Activated T-helper 1 cell treated with anti-CD3 and anti-CD28 coated beads, Interleukin-12 subunit alpha, Interleukin-12 subunit beta, Interleukin-2, Interleukin-4 antibody, amounts not matched to agents 30 ng/mL and 10 ng/mL and 1 ng/mL, durations not matched to agents 14 hours and 24 hours and 36 hours (primary cell): Measurements from ENCODE around the gene HSF4. TPM values are rescaled to one million over a fixed set of nuclear protein-coding genes. Genes with fewer than 3 reads are reported as not detected.

ENCODE experiments used
- total RNA-seq: library from RNA; stranded (reverse); gene quantifications from 2 replicates; pipeline ENCODE4 v1.2.3, GENCODE V29; 2022

Gene HSF4
- total RNA-seq, 1 donor from 2014 or later, result 30.3 TPM

Other genes starting within 250 kb of the HSF4 start
- gene CDH16, start 245.9 kb upstream of the HSF4 start, total RNA-seq, result not detected in 2 replicates
- 0.83 and 0.93 TPM in 2 replicates for gene RRAD, start 239.2 kb upstream of the HSF4 start, total RNA-seq
- 162 and 164 TPM in 2 replicates for gene CIAO2B, start 230.3 kb upstream of the HSF4 start, total RNA-seq
- gene CES2, start 229.2 kb upstream of the HSF4 start, total RNA-seq, result 34.3 and 36.6 TPM in 2 replicates
- 5.6 and 7.3 TPM in 2 replicates for gene CES3, start 203.5 kb upstream of the HSF4 start, total RNA-seq
- 33.2 and 34.2 TPM in 2 replicates for gene CES4A, start 176.2 kb upstream of the HSF4 start, total RNA-seq
- 171 and 175 TPM in 2 replicates for gene CBFB, start 135.6 kb upstream of the HSF4 start, total RNA-seq
- 20.5 and 20.6 TPM in 2 replicates for gene PHAF1, start 54.8 kb upstream of the HSF4 start, total RNA-seq
- gene B3GNT9, start 13.7 kb upstream of the HSF4 start, total RNA-seq, result 6.2 TPM in 2 replicates
- 29.0 TPM in 2 replicates for gene TRADD, start 4.8 kb upstream of the HSF4 start, total RNA-seq
- 19.3 and 22.4 TPM in 2 replicates for gene FBXL8, start 4.8 kb upstream of the HSF4 start, total RNA-seq
- 19.0 and 22.9 TPM in 2 replicates for gene NOL3, start 5.8 kb downstream of the HSF4 start, total RNA-seq
- 45.5 and 48.2 TPM in 2 replicates for gene MATCAP1, start 19.2 kb downstream of the HSF4 start, total RNA-seq
- 0.34 TPM in 1 of 2 replicates, not detected in the other for gene EXOC3L1, start 25.4 kb downstream of the HSF4 start, total RNA-seq
- 174 and 181 TPM in 2 replicates for gene E2F4, start 27.4 kb downstream of the HSF4 start, total RNA-seq
- 8.5 and 9.0 TPM in 2 replicates for gene ELMO3, start 34.4 kb downstream of the HSF4 start, total RNA-seq
- 68.5 and 72.4 TPM in 2 replicates for gene TMEM208, start 62.4 kb downstream of the HSF4 start, total RNA-seq
- gene FHOD1, start 82.7 kb downstream of the HSF4 start, total RNA-seq, result 116 and 119 TPM in 2 replicates
- 5.1 TPM in 2 replicates for gene SLC9A5, start 84.2 kb downstream of the HSF4 start, total RNA-seq
- gene PLEKHG4, start 114.8 kb downstream of the HSF4 start, total RNA-seq, result 39.6 and 42.3 TPM in 2 replicates
- gene KCTD19, start 162.0 kb downstream of the HSF4 start, total RNA-seq, result 0.22 and 0.62 TPM in 2 replicates
- gene LRRC36, start 162.1 kb downstream of the HSF4 start, total RNA-seq, result 0.22 and 0.23 TPM in 2 replicates
- gene TPPP3, start 228.8 kb downstream of the HSF4 start, total RNA-seq, result not detected in 2 replicates